ENCODE data around the gene KPNA2. TPM values are rescaled to one million over a fixed set of nuclear protein-coding genes. Genes with fewer than 3 reads are reported as not detected.

The KPNA2 gene
- total and polyA plus RNA-seq, 2 of the 13 experiments (the other 11 are each of a cell fraction or from before 2014, with no cell fraction given), result 111 to 305 TPM

DNA sequence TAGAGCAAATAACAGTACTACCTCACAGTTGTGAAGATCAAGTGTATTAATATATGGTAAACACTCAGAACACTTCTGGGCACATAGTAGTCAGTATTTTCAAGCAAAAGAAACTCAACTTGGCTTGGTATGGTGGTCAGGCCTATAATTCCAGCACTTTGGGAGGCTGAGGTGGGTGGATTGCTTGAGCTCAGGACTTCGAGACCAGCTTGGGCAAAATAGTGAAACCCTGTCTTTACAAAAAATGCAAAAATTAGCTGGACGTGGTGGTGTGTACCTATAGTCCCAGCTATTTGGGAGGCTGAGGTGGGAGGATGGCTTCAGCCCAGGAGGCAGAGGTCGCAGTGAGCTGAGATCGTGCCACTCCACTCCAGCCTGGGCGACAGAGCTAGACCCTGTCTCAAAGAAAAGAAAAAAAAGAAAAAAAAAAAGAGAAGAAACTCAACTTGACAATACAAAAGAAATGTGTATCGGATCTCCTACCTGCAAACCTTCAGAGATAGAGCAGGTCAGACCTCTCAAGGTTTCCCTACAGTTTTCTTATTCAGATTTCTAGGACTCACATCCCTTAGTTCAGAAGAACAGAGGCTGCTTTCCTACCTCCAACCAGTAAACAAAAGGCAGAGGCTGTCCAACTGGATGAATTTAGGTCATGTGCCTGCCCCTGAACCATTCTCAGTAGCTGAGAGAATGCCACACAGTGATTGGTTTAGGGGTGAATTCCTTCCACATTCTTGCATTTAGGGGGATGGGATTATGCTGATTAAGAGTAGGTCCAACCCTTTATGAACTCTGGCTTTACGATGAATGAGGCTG lies 1.7 kb upstream of the KPNA2 start:
- WGBS (ENCODE audit: low lambda C conversion rate), result 38% methylated on average over 7 of the region's 7 CpGs
- H3K36me3 ChIP-seq (replicated peaks in 1 of 2; ENCODE audit: control insufficient read depth in 1 of 2, insufficient read depth in 2 of 2, low read length in 2 of 2), result peaks cover 3 to 17% of the 10 kb centered on the region in 2 experiments; a peak in 3 of 5 replicates
- H3K27me3 ChIP-seq (ENCODE audit: control insufficient read depth in 1 of 2, insufficient read depth in 2 of 2, low read length in 2 of 2), result no peaks in the 10 kb centered on the region; a peak in 1 of 5 replicates
- POLR2A ChIA-PET, result interaction anchor here (0.7 to 1.5 kb wide), 5 partner anchors 11 to 41 kb away, joined by 3 to 16 read pairs (median 5); partner anchors contain the start of gene C17orf58
- peak; percentile 69 for FAIRE-seq
- peak; percentile 64 for ATAC-seq
- H3K9ac ChIP-seq (ENCODE audit: insufficient read depth, low read depth, low read length), result peak overlapping the region; percentile 41
- peak overlapping the region; percentile 76 for H3K4me2 ChIP-seq (ENCODE audit: low read depth, low read length)
- in situ Hi-C loops (cut with HindIII; ENCODE audit: extremely low pct_ligation_motif_present, low pct_unique_long_range_greater_than_20kb) (no loop called here), intact Hi-C loops (cut with micrococcal nuclease; ENCODE audit: unreplicated experiment) (loop anchor here (2.0 to 10.0 kb wide), 2 partner anchors 13 to 421 kb away; partner anchors contain the start of gene WIPI1)
- peak overlapping the region; percentile 72 for H2AFZ ChIP-seq (ENCODE audit: low read length)
- 0 out of 2 replicates have a peak, but pooled peaks cover 7% of the 10 kb centered on the region for H4K20me1 ChIP-seq (ENCODE audit: insufficient read depth, low read length)
- H3K9me3 ChIP-seq (ENCODE audit: low read length), result no peaks in the 10 kb centered on the region
- H3K4me1 ChIP-seq (ENCODE audit: insufficient read depth, low read length), result peaks cover 71% of the 10 kb centered on the region
- BruUV-seq (replicated peaks), result no TSS peak
- H3K27ac ChIP-seq (ENCODE audit: extremely low read length, insufficient read depth, low read length), result peak overlapping the region; percentile 47
- H3K79me2 ChIP-seq (ENCODE audit: insufficient read depth, low read length), result peaks cover 31% of the 10 kb centered on the region
- peak overlapping the region; percentile 27 to 49 (median 44) for H3K4me3 ChIP-seq (replicated peaks in 1 of 3; ENCODE audit: insufficient read depth in 1 of 3, low read depth in 2 of 3, low read length in 3 of 3)
- peak; percentile 95 for DNase-seq (ENCODE audit: low spot score)
- CTCF ChIA-PET (ENCODE audit: low intra/inter-chr PET ratio, low total read pairs), result no interaction called here
- TF ChIP-seq MED1 (CRISPR knock-in tag; IDR thresholded peaks at IDR 0.05), result 0 out of 2 replicates have a peak, but pooled peaks have one; percentile 22
- no peak for TF ChIP-seq BORCS8-MEF2B (CRISPR knock-in tag; IDR thresholded peaks at IDR 0.05)
- TF ChIP-seq KLF6 (CRISPR knock-in tag; IDR thresholded peaks at IDR 0.05), result 0 out of 2 replicates have a peak, but pooled peaks have one; percentile 12
- TF ChIP-seq ZNF607 (CRISPR knock-in tag; IDR thresholded peaks at IDR 0.05; ENCODE audit: borderline replicate concordance), result 0 out of 2 replicates have a peak, but pooled peaks have one; percentile 49
- TF ChIP-seq, protein P1, sequence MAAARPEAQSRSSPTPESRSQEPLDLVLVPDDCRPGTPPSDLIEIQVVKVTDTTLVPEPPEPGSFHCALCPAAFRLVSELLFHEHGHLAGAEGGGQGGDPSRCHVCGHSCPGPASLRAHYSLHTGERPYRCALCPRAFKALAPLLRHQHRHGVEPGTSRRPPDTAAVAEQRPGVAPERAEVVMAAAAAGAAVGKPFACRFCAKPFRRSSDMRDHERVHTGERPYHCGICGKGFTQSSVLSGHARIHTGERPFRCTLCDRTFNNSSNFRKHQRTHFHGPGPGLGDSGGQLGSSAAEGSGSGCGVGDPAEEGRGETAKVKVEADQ (CRISPR knock-in tag; IDR thresholded peaks at IDR 0.05; ENCODE audit: borderline replicate concordance), result 0 out of 2 replicates have a peak, but pooled peaks have one; percentile 45
- TF ChIP-seq, protein P2, sequence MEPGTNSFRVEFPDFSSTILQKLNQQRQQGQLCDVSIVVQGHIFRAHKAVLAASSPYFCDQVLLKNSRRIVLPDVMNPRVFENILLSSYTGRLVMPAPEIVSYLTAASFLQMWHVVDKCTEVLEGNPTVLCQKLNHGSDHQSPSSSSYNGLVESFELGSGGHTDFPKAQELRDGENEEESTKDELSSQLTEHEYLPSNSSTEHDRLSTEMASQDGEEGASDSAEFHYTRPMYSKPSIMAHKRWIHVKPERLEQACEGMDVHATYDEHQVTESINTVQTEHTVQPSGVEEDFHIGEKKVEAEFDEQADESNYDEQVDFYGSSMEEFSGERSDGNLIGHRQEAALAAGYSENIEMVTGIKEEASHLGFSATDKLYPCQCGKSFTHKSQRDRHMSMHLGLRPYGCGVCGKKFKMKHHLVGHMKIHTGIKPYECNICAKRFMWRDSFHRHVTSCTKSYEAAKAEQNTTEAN (CRISPR knock-in tag; conservative IDR thresholded peaks at IDR 0.05), result peak; percentile 15; the same call in 1 of the 2 replicates
- TF ChIP-seq, protein P3, sequence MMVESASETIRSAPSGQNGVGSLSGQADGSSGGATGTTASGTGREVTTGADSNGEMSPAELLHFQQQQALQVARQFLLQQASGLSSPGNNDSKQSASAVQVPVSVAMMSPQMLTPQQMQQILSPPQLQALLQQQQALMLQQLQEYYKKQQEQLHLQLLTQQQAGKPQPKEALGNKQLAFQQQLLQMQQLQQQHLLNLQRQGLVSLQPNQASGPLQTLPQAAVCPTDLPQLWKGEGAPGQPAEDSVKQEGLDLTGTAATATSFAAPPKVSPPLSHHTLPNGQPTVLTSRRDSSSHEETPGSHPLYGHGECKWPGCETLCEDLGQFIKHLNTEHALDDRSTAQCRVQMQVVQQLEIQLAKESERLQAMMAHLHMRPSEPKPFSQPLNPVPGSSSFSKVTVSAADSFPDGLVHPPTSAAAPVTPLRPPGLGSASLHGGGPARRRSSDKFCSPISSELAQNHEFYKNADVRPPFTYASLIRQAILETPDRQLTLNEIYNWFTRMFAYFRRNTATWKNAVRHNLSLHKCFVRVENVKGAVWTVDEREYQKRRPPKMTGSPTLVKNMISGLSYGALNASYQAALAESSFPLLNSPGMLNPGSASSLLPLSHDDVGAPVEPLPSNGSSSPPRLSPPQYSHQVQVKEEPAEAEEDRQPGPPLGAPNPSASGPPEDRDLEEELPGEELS (CRISPR knock-in tag; IDR thresholded peaks at IDR 0.05), result peak; percentile 55; the same call in 1 of the 2 replicates
- no peak for TF ChIP-seq EZH2 (conservative IDR thresholded peaks at IDR 0.05; ENCODE audit: low read depth, low read length)
- TF ChIP-seq ZNF777 (CRISPR knock-in tag; IDR thresholded peaks at IDR 0.05), result 0 out of 2 replicates have a peak, but pooled peaks have one; percentile 22
- TF ChIP-seq ZIK1 (CRISPR knock-in tag; IDR thresholded peaks at IDR 0.05; ENCODE audit: borderline replicate concordance, low read depth), result no peak
- 0 out of 2 replicates have a peak, but pooled peaks have one; percentile 27 for TF ChIP-seq ISX (CRISPR knock-in tag; conservative IDR thresholded peaks at IDR 0.05)
- TF ChIP-seq, protein P4, sequence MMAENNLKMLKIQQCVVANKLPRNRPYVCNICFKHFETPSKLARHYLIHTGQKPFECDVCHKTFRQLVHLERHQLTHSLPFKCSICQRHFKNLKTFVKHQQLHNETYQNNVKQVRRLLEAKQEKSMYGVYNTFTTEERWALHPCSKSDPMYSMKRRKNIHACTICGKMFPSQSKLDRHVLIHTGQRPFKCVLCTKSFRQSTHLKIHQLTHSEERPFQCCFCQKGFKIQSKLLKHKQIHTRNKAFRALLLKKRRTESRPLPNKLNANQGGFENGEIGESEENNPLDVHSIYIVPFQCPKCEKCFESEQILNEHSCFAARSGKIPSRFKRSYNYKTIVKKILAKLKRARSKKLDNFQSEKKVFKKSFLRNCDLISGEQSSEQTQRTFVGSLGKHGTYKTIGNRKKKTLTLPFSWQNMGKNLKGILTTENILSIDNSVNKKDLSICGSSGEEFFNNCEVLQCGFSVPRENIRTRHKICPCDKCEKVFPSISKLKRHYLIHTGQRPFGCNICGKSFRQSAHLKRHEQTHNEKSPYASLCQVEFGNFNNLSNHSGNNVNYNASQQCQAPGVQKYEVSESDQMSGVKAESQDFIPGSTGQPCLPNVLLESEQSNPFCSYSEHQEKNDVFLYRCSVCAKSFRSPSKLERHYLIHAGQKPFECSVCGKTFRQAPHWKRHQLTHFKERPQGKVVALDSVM (CRISPR knock-in tag; IDR thresholded peaks at IDR 0.05), result peak; percentile 95
- TF ChIP-seq MIXL1 (CRISPR knock-in tag; IDR thresholded peaks at IDR 0.05), result peak; percentile 61
- TF ChIP-seq CBX1 (IDR thresholded peaks at IDR 0.05; ENCODE audit: low read depth), result no peak
- no peak for TF ChIP-seq FOXP1 (IDR thresholded peaks at IDR 0.05)
- TF ChIP-seq FOXP1 (CRISPR knock-in tag; IDR thresholded peaks at IDR 0.05), result peak; percentile 15; the same call in 1 of the 2 replicates
- TF ChIP-seq PHF8 (CRISPR knock-in tag; IDR thresholded peaks at IDR 0.05), result no peak
- peak; percentile 69 for TF ChIP-seq SAP130 (CRISPR knock-in tag; IDR thresholded peaks at IDR 0.05; ENCODE audit: low read depth)
- peak; percentile 40; the same call in 1 of the 2 replicates for TF ChIP-seq RXRB (CRISPR knock-in tag; IDR thresholded peaks at IDR 0.05; ENCODE audit: borderline replicate concordance)

Data from HepG2 (cell line).